ENCODE measurements around the gene OR4D2. TPM values are rescaled to one million over a fixed set of nuclear protein-coding genes. Genes with fewer than 3 reads are reported as not detected.

Gene OR4D2
- total and polyA plus RNA-seq, 4 donors: not detected

DNA sequence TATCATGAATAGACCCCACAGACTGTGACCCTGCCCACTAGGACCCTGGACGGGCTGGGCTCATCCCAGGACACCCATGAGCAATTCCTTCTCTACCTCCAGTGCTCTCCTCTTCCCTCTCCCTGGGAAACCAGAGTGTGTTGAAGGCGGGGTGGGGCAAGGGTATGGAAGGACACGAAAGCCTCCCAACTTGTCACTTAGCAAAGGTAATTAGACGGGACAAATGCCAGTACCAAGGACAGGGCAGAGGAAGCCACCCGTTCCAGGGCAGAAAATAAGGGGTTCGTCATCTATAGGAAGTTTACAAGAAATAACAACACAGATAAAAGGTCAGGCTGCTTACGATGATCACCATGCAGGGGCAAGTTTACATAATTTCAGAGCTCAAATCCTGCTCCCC lies 20.9 kb downstream of the OR4D2 start:
- WGBS: 44% methylated on average over 7 of the region's 7 CpGs
- Histone ChIP-seq H3K27me3 (ENCODE audit: control insufficient read depth in 4 of 4, insufficient read depth in 4 of 4, low read length in 3 of 4) (peaks cover 0 to 5% (median 0%) of the 10 kb centered on the region in 4 donors), H3K9ac (ENCODE audit: low read depth in 1 of 2, low read length in 2 of 2) (no peak overlapping the region), H3K36me3 (ENCODE audit: control insufficient read depth in 4 of 4, insufficient read depth in 3 of 4, low read depth in 1 of 4, low read length in 3 of 4) (no peaks in the 10 kb centered on the region), H3K27ac (ENCODE audit: low read depth in 1 of 2, low read length in 2 of 2) (no peak overlapping the region), H3K4me1 (ENCODE audit: control insufficient read depth in 4 of 4, insufficient read depth in 4 of 4, low read length in 3 of 4) (no peaks in the 10 kb centered on the region), H3K4me3 (ENCODE audit: low read depth in 1 of 3, low read length in 3 of 3) (no peak overlapping the region), H3K9me3 (ENCODE audit: control insufficient read depth in 4 of 4, low read length in 3 of 4) (no peaks in the 10 kb centered on the region)
- TF ChIP-seq GABPA (IDR thresholded peaks at IDR 0.05 in 1 of 2, conservative IDR thresholded peaks at IDR 0.05 in 1 of 2) (no peak), HNF4A (conservative IDR thresholded peaks at IDR 0.05) (no peak)
- TF ChIP-seq, protein P1, sequence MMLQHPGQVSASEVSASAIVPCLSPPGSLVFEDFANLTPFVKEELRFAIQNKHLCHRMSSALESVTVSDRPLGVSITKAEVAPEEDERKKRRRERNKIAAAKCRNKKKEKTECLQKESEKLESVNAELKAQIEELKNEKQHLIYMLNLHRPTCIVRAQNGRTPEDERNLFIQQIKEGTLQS (IDR thresholded peaks at IDR 0.05): no peak
- DNase-seq (ENCODE audit: low spot score): no peak

DNA sequence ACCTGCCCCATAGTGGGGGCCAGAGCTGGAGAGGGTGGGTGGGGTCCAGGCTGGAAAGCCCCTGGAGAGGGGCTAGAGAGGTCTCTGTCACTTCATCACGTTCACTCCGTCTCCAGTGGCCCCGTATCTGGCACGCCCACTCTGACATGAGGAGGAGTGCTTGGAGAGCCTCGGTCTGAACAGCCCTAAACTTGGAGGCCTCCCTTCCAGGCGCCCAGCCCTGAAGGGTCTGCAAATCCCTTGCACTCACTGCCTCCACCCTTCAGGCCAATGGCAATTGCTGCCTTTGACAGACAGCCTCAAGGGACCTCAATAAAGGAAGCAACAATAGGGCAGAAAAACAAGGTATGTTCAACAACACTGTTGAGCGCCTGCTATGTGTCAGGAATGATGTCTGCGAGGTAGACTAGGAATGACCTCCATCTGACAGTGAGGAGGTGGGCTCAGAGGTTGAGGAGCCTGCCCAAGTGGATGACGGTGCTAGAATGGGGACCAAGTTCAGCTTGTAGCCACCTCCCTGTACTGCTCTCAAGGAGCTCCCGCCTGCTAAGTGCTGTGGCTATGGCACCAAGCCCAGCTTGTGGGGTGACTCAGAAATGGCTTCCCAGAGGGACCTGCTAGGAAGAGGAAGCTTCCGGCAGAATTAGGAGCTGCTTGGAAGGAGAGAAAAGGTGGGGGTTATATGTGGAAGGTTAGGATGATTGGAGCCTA lies 22.8 kb downstream of the OR4D2 start:
- no peak for TF ChIP-seq TAF1 (conservative IDR thresholded peaks at IDR 0.05)
- no peak for TF ChIP-seq FOXA2 (IDR thresholded peaks at IDR 0.05)
- no peak for TF ChIP-seq HNF4G (IDR thresholded peaks at IDR 0.05)
- no peak for TF ChIP-seq EGR1 (IDR thresholded peaks at IDR 0.05; ENCODE audit: low read depth in 2 of 2)
- TF ChIP-seq, protein P2, sequence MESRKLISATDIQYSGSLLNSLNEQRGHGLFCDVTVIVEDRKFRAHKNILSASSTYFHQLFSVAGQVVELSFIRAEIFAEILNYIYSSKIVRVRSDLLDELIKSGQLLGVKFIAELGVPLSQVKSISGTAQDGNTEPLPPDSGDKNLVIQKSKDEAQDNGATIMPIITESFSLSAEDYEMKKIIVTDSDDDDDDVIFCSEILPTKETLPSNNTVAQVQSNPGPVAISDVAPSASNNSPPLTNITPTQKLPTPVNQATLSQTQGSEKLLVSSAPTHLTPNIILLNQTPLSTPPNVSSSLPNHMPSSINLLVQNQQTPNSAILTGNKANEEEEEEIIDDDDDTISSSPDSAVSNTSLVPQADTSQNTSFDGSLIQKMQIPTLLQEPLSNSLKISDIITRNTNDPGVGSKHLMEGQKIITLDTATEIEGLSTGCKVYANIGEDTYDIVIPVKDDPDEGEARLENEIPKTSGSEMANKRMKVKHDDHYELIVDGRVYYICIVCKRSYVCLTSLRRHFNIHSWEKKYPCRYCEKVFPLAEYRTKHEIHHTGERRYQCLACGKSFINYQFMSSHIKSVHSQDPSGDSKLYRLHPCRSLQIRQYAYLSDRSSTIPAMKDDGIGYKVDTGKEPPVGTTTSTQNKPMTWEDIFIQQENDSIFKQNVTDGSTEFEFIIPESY (IDR thresholded peaks at IDR 0.05): no peak
- TF ChIP-seq, protein P3, sequence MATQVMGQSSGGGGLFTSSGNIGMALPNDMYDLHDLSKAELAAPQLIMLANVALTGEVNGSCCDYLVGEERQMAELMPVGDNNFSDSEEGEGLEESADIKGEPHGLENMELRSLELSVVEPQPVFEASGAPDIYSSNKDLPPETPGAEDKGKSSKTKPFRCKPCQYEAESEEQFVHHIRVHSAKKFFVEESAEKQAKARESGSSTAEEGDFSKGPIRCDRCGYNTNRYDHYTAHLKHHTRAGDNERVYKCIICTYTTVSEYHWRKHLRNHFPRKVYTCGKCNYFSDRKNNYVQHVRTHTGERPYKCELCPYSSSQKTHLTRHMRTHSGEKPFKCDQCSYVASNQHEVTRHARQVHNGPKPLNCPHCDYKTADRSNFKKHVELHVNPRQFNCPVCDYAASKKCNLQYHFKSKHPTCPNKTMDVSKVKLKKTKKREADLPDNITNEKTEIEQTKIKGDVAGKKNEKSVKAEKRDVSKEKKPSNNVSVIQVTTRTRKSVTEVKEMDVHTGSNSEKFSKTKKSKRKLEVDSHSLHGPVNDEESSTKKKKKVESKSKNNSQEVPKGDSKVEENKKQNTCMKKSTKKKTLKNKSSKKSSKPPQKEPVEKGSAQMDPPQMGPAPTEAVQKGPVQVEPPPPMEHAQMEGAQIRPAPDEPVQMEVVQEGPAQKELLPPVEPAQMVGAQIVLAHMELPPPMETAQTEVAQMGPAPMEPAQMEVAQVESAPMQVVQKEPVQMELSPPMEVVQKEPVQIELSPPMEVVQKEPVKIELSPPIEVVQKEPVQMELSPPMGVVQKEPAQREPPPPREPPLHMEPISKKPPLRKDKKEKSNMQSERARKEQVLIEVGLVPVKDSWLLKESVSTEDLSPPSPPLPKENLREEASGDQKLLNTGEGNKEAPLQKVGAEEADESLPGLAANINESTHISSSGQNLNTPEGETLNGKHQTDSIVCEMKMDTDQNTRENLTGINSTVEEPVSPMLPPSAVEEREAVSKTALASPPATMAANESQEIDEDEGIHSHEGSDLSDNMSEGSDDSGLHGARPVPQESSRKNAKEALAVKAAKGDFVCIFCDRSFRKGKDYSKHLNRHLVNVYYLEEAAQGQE (IDR thresholded peaks at IDR 0.05): no peak
- TF ChIP-seq, protein P4, sequence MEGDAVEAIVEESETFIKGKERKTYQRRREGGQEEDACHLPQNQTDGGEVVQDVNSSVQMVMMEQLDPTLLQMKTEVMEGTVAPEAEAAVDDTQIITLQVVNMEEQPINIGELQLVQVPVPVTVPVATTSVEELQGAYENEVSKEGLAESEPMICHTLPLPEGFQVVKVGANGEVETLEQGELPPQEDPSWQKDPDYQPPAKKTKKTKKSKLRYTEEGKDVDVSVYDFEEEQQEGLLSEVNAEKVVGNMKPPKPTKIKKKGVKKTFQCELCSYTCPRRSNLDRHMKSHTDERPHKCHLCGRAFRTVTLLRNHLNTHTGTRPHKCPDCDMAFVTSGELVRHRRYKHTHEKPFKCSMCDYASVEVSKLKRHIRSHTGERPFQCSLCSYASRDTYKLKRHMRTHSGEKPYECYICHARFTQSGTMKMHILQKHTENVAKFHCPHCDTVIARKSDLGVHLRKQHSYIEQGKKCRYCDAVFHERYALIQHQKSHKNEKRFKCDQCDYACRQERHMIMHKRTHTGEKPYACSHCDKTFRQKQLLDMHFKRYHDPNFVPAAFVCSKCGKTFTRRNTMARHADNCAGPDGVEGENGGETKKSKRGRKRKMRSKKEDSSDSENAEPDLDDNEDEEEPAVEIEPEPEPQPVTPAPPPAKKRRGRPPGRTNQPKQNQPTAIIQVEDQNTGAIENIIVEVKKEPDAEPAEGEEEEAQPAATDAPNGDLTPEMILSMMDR (IDR thresholded peaks at IDR 0.05; ENCODE audit: low read depth, low read length, missing input control): no peak
- TF ChIP-seq RAD21 (IDR thresholded peaks at IDR 0.05): no peak
- TF ChIP-seq, protein P1 (IDR thresholded peaks at IDR 0.05): no peak
- no peak for TF ChIP-seq NR2F2 (IDR thresholded peaks at IDR 0.05)
- no peak for TF ChIP-seq JUND (IDR thresholded peaks at IDR 0.05)
- TF ChIP-seq, protein P5, sequence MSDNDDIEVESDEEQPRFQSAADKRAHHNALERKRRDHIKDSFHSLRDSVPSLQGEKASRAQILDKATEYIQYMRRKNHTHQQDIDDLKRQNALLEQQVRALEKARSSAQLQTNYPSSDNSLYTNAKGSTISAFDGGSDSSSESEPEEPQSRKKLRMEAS (IDR thresholded peaks at IDR 0.05): no peak
- no peak for TF ChIP-seq YY1 (IDR thresholded peaks at IDR 0.05)
- no peak for TF ChIP-seq RXRA (IDR thresholded peaks at IDR 0.05)
- TF ChIP-seq SP1 (IDR thresholded peaks at IDR 0.05): no peak
- TF ChIP-seq HNF4A (conservative IDR thresholded peaks at IDR 0.05): no peak
- no peak for TF ChIP-seq GABPA (IDR thresholded peaks at IDR 0.05 in 1 of 2, conservative IDR thresholded peaks at IDR 0.05 in 1 of 2)
- no peak for DNase-seq (ENCODE audit: low spot score)
- WGBS: 68% methylated on average over 11 of the region's 11 CpGs

More for the DNA sequence above, 22.8 kb downstream of the OR4D2 start:
- peaks cover 0 to 5% (median 0%) of the 10 kb centered on the region in 4 donors for H3K27me3 ChIP-seq (ENCODE audit: control insufficient read depth in 4 of 4, insufficient read depth in 4 of 4, low read length in 3 of 4)
- H3K4me3 ChIP-seq (ENCODE audit: low read depth in 1 of 3, low read length in 3 of 3): no peak overlapping the region
- no peak overlapping the region for H3K27ac ChIP-seq (ENCODE audit: low read depth in 1 of 2, low read length in 2 of 2)
- no peaks in the 10 kb centered on the region for H3K4me1 ChIP-seq (ENCODE audit: control insufficient read depth in 4 of 4, insufficient read depth in 4 of 4, low read length in 3 of 4)
- H3K9ac ChIP-seq (ENCODE audit: low read depth in 1 of 2, low read length in 2 of 2): no peak overlapping the region
- no peaks in the 10 kb centered on the region for H3K36me3 ChIP-seq (ENCODE audit: control insufficient read depth in 4 of 4, insufficient read depth in 3 of 4, low read depth in 1 of 4, low read length in 3 of 4)
- H3K9me3 ChIP-seq (ENCODE audit: control insufficient read depth in 4 of 4, low read length in 3 of 4): no peaks in the 10 kb centered on the region

All from liver (tissue), 9 donors.